PFSK-1 (cell line): Measurements from ENCODE around the gene MYO1D.

ENCODE experiments used
- POLR2AphosphoS5 ChIP-seq: IDR thresholded peaks from 2 replicates; pipeline ENCODE4 v1.6.1; 2012; ENCODE audit warnings: low read depth, mild to moderate bottlenecking, control low read depth, low read length, moderate library complexity
- TF ChIP-seq, protein P1 (sequence below), 2 experiments: IDR thresholded peaks; 2 replicates each; pipeline versions ENCODE4 v1.6.1 to v1.8.0; 2011 to 2012; ENCODE audit warnings: low read depth in 2 of 2, low read length in 2 of 2, control low read depth in 1 of 2, inconsistent platforms in 1 of 2, mild to moderate bottlenecking in 1 of 2, moderate library complexity in 1 of 2; ENCODE audit not compliant: insufficient read depth in 1 of 2

DNA sequence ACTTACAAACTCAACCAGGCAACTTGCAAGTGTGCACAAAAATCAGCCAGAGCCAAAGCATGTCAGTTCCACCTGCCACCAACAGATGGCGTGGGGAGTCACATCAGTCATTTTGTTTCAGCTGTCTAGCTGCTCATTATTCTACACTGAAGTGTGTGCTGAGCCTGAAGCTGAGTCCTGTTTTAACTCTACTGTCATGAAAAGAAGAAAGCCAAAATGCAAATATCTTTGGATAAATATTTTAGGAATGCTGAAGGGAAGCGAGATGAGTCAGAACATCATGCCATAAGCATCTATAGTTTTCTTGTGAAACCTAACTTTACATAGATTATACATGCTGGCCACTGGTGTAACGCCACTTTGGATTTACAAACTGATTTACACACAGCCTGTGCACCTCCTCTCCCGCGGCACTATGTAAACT is 217.5 kb downstream of the MYO1D start:
- TF ChIP-seq, protein P1, sequence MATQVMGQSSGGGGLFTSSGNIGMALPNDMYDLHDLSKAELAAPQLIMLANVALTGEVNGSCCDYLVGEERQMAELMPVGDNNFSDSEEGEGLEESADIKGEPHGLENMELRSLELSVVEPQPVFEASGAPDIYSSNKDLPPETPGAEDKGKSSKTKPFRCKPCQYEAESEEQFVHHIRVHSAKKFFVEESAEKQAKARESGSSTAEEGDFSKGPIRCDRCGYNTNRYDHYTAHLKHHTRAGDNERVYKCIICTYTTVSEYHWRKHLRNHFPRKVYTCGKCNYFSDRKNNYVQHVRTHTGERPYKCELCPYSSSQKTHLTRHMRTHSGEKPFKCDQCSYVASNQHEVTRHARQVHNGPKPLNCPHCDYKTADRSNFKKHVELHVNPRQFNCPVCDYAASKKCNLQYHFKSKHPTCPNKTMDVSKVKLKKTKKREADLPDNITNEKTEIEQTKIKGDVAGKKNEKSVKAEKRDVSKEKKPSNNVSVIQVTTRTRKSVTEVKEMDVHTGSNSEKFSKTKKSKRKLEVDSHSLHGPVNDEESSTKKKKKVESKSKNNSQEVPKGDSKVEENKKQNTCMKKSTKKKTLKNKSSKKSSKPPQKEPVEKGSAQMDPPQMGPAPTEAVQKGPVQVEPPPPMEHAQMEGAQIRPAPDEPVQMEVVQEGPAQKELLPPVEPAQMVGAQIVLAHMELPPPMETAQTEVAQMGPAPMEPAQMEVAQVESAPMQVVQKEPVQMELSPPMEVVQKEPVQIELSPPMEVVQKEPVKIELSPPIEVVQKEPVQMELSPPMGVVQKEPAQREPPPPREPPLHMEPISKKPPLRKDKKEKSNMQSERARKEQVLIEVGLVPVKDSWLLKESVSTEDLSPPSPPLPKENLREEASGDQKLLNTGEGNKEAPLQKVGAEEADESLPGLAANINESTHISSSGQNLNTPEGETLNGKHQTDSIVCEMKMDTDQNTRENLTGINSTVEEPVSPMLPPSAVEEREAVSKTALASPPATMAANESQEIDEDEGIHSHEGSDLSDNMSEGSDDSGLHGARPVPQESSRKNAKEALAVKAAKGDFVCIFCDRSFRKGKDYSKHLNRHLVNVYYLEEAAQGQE (IDR thresholded peaks at IDR 0.05; ENCODE audit: insufficient read depth in 1 of 2, low read depth in 2 of 2, low read length in 2 of 2): no peak
- no peak for TF ChIP-seq POLR2AphosphoS5
